SKM-1 treated with dmso at 0.1 percent for 144 hours (cell line): ENCODE results near the gene TTLL9.
"Not testable (repeated sequence)": the region's sequence is repeated elsewhere in the genome, so short reads cannot be mapped to it uniquely, and the experiment has no call there.

Experiments used
- DNase-seq: peaks from one replicate; lab custom pipeline; 2025; ENCODE audit not compliant: unreplicated experiment; lab: John Stamatoyannopoulos, UW

Gene TTLL9, protein sequence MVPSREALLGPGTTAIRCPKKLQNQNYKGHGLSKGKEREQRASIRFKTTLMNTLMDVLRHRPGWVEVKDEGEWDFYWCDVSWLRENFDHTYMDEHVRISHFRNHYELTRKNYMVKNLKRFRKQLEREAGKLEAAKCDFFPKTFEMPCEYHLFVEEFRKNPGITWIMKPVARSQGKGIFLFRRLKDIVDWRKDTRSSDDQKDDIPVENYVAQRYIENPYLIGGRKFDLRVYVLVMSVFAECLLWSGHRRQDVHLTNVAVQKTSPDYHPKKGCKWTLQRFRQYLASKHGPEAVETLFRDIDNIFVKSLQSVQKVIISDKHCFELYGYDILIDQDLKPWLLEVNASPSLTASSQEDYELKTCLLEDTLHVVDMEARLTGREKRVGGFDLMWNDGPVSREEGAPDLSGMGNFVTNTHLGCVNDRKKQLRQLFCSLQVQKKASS

DNA sequence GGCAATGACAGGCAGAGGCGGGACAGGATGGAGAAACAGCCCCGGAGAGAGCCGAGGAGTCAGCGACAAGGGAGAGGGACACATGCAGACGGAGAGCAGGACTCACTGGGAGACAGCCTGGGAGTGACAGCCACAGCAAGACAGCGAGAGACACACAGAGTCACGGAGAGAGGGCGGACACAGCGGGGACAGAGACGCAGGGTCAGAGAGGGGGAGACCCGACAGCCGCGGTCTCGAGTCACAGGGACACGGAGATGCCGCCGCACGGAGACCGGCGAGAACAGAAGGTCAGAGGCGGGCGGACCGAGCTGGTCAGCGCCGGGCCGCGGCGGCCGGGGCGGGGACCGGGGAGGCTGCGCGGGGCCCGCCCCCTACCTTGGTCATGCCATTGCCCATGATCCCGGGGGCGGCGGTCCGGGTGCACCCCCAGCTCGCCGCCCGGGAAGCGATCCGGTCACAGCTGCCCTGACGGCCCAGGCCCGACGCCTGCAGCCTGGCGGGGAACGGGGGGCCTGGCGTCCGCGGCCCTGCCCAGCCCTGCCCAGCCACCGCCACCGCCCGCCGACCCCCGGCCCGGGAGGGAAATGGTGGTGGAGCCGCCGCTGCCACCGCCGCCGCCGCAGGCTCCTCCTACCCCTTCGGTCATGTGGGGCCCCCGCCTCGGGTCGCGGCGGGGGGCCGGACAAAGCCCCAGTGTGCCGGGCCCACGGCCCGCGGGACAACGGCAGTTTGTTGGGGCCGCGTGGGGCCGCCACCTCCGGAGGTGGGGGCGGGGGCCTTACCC, at the start of gene TTLL9, which contains the start of gene DUSP15:
TTLL9 (plus strand) TSS at position 693 of the 784 bp plus-strand sequence. CDS start 493 bp downstream, outside the sequence.
DUSP15 (minus strand) TSS at position 586 of the 784 bp plus-strand sequence; CDS start at position 396, 190 bp downstream.
- no peak for DNase-seq

DNA sequence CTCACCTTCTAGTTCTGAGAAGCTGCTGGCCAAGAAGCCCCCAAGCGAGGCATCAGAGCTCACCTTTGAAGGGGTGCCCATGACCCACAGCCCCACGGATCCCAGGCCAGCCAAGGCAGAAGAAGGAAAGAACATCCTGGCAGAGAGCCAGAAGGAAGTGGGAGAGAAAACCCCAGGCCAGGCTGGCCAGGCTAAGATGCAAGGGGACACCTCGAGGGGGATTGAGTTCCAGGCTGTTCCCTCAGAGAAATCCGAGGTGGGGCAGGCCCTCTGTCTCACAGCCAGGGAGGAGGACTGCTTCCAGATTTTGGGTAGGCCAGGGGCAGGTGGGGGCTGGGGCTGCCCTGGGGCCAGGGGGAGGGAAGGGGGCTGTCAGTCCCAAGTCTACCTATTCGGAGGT, 49.0 kb upstream of the TTLL9 start:
- no peak for DNase-seq

GRCh38 chr20:31822421-31823330, 47.8 kb upstream of the TTLL9 start:
- DNase-seq: peak; percentile 22

- no peak for DNase-seq
Measured at GRCh38 chr20:31823360-31824124, 46.9 kb upstream of the TTLL9 start.

DNA sequence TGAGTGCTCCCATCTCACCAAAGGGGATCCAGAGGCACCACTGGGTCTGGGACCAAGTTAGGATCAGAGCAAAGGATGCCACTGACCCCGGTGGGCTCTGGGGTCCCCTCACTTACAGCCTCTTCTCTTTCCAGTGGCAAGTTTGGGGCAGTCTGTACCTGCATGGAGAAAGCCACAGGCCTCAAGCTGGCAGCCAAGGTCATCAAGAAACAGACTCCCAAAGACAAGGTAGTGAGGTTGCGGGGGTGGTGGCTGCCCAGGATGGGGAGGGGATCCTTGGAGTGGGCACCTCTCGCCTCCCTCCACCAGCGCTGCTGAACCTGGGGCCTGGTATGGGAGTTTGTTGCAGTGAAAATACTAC, 46.3 kb upstream of the TTLL9 start:
- DNase-seq: no peak

DNA sequence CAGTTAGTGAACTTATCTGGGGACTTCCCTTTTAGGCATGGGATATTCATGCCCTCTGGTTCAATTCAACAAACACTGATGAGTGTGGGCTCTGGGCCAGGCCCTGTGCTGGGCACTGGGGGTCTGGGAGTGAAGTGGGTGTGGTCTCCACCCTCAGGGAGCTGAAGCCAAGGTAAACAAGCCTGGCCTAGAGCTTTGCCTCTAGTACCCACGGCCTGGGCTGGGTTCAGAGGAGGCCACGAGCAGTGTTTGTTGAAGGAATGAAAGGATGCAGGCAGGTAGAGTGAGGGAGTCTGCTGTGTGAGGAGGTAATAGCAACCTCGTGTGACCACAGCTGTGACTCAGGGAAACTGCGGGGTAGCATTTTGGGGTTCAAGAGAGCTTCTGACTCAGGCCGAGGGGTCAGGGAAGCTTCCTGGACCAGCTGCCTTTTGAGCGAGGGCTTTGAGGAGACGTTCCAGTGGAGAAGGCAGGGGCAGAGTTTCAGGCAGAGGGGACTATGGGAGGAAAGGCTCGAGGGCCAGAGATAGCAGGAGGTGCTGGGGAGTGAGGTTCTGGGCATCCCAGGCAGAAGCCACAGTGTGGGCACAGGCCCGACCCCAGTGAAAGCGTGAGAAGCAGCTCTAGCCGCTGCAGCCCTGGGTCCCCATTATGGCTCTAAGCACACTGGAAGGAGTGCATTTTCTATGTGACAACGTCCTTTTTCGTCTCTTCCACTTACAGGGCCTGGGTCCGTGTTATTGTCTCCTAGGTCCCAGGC, 45.7 kb upstream of the TTLL9 start:
- DNase-seq: no peak

DNA sequence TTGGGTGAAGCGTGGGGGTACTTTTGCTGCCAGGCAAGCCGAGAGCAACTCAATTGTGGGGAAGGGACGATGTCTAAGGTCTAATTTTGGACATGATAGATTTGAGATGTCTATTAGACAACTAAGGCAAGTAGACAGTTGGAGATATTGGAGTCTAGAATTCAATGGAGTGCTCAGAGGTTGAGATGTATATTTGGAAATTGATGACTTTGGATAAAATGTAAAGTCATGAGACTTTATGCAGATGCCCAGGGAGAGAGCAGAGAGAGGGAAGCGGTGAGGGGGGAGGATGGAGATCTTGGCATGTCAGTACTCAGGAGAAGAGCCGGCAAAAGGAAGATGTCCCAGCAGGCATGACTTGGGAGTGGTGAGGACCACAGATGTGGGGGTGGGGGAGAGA, 44.4 kb upstream of the TTLL9 start:
- DNase-seq: no peak

DNA sequence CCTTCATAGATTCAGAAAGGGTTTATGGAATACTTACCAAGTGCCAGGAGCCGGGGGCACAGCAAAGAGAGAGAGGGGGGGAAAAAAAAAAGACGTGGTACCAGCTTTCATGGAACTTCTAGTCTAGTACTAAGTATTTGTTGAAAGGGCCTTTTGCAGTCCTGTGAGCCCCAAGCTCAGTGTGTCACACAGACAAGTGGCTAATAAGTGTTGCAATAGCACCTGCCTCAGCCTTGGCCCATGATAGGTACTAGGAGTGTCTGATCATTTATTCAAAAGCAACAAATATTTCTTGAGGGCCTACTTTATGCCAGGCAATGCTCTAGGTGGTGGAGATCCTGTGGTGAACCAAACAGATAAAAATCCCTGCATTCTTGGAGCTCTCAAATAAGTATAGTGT, 43.4 kb upstream of the TTLL9 start:
- DNase-seq: no peak

DNA sequence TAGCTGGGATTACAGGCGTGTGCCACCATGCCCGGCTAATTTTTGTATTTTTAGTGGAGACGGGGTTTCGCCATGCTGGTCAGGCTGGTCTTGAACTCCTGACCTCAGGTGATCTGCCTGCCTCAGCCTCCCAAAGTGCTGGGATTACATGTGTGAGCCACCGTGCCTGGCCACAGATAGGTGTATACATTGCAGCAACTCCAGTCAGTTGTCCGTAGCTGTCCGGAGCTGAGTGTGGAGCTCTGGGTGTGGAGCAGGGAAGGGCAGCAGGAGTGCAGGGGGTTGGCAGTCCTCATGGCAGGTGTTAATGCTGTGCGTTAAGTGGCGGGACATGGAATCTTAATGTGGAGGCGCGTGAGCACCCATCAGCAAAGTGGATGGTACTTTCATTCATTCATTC, 42.4 kb upstream of the TTLL9 start:
- DNase-seq: not testable (repeated sequence)

DNA sequence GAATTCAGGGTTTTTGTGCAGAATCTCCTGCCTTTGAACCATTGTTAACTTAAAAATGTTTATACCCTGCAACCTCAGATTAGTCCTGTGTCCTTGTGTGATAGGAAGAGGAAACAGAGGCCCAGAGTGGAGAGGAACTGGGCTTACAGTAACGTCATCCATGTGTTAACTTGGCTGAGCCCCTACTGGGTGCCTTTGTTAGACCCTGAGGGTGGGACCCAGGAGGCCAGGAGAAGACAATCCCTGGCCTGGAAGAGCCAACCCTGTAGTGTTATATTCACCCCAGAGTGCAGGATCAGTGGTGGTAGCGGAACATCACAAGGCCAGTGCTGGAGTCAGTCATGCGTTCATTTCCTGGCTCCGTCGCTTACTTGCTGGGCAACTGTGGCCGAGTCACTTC, 40.7 kb upstream of the TTLL9 start:
- no peak for DNase-seq

DNA sequence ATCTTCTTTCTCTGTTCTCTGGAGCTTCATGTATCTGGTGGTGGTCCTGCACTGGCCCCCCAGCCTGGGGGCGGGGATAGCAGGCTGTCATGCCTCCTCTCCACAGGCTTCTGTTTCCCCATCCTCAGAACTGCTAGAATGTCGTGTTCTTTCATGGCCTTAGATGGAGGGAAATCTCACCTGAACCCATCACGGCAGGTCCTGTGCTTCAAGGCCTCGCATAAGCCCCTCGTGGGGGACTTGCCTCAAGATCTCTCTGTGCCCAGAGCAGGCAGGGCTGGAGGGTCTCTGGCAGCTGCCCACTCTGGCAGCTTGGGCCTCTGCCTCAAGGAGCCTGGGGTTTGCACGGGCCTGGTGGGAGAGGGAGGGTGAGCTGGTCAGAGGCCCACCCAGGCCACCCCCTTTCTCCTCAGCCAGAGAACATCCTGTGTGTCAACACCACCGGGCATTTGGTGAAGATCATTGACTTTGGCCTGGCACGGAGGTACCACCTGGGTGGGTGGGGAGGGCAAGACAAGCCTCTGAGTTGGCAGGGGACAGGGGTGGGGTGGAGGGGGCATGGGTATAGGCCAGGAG, 39.9 kb upstream of the TTLL9 start:
- DNase-seq: no peak

DNA sequence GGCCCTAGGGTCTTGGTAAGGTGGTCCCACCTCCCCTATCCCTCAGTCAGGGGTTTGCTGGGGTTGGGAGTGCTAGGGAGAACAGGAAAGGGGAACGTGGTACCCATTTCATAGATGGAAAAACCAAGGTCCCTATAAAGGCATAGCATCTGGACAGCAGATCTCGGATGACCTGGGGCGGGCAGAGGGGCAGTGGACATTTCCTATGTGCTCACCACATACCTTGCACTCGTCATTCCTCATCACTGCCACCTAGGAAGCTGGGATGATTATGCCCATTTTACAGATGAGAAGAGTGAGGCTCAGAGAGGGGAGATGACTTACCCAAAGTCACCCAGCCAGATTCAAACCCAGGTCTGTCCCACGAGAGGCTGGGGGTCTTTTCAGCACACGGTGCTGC, 39.2 kb upstream of the TTLL9 start:
- no peak for DNase-seq

DNA sequence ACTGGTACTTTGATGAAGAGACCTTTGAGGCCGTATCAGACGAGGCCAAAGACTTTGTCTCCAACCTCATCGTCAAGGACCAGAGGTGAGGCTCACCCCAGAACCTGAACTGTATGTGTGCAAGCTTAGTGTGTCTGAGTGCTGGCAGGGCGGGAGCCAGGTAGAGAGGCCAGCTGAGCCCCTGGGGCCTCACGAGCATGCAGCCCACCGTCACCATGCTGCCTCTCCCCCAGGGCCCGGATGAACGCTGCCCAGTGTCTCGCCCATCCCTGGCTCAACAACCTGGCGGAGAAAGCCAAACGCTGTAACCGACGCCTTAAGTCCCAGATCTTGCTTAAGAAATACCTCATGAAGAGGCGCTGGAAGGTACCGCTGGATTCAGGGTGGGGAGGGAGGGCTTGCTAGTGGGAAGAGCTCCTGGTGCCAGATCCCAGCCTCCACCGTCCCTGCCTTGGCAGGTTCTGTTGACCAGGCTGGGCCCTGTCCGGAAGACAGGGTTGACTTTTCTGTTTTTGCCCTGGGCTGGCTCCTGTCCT, 38.6 kb upstream of the TTLL9 start:
- no peak for DNase-seq

GRCh38 chr20:31833130-31833930, 37.1 kb upstream of the TTLL9 start:
- DNase-seq: peak; percentile 38

GRCh38 chr20:31833931-31834521, 36.4 kb upstream of the TTLL9 start:
- no peak for DNase-seq

- DNase-seq: no peak
Measured at GRCh38 chr20:31835554-31835953, 34.9 kb upstream of the TTLL9 start.

- DNase-seq: peak; percentile 55
Measured at GRCh38 chr20:31835977-31836852, 34.2 kb upstream of the TTLL9 start.
